CD1c-positive myeloid dendritic cell (primary cell): Measurements from ENCODE around the gene MYOF.
"Not testable (repeated sequence)": the region's sequence is repeated elsewhere in the genome, so short reads cannot be mapped to it uniquely, and the experiment has no call there.

Experiments
- DNase-seq: peaks from one replicate; pipeline ENCODE4 v3.0.0-alpha.2; 2016; ENCODE audit errors: extremely low spot score

MYOF gene

DNA sequence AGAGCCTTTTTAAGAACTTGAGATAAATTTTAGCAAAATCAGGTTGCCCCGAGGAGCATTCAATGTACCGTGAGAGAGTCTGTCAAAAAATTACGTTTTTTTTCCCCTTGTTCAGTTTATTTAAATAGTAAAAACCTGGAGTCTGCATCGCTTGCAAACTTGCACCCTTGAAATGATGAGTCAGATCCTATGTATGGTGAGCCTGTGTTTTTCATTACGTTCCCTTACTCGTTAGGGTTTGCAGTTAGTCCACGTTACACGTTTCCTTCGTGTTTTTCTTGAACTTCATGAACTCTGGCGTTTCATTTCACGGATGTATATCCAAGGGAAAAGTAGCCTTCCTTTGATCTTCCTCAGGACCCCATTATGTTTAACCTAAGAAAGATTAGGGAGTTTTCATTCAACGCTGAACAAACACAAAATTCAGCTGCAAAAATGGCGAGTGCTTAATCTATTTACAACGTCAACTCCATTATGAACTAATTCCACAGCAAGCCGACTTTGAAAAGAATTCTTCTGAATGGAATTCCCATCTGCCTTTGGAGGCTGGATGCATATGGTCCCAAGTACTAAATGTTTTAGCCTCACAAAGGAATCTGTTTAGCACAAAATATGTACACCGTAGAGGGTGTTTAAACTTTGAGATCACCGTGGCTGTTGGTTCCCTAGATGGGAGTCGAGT lies 182.4 kb downstream of the MYOF start:
- no peak for DNase-seq

GRCh38 chr10:93299195-93299594 lies 182.9 kb downstream of the MYOF start:
- DNase-seq, result no peak

DNA sequence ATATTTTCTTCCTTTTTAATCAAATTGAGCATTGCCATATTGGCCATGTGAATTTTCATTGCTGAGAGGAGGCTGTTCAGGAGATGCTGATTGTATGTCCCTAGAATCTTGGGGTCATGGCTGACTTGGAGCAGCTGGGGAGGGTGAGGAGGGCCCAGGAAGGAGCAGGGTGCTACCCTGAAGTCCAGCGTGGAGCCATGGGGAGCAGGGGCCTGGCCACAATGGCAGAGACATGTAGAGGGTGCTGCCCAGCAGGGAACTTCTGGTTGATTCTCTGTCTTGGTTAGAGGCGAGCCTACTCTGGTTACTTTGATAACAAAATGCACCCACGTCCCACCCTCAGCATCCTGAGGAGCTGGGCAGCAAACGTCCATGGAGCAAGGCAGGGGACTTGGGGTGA lies 186.0 kb downstream of the MYOF start:
- no peak for DNase-seq

DNA sequence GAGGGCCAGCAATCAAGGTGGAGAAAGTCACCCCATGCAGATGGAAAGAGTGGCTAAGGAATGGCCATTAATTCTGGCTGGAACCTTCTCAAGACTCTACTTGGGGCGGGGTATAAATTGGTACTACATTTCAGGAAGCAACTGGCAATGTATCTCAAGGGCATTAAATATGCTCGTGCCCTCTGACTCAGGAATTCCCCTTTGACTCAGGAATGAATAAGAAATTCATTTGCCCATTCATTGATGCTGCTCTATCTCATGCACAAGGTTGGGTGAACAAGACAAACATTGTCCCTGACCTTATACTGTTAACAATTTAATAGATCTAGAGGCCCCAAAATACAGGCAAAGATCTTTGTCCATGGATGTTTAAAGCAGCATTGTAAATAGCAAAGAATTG lies 188.1 kb downstream of the MYOF start:
- no peak for DNase-seq

DNA sequence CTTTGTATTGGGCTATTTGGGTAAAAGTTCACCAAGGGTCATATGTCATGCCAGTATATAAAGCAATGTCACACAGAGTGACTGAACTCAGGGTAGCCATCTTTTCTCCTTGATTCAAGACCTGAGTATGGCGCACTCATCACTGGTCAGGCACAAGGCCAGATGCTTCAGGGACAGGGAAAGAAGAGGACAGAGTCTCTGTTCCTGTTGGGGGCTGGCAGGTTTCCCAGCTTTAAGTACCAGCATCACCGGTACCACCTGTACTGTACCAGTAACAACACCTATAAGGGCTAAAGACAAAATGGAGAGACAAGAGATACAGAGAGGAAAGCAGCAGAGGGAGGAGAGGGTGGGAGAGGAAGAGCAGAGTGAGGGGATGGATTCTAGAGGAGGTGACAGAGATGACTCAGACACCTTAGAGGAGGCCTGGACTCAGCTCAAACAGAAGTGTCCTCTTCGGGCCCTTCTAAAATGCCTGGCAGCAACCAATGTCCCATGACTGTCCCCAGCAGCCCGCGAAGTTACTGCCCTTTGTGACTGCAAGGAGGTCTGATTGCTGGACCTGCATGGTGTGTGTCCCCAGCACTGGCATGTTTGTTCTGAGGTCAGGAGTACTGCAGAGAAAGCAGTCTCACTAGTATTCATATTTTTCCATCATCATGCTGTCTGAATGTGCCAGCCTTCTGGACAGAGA lies 191.3 kb downstream of the MYOF start:
- no peak for DNase-seq

GRCh38 chr10:93288679-93289634 lies 193.2 kb downstream of the MYOF start:
- peak; percentile 70 for DNase-seq

- DNase-seq, result no peak
These were observed 194.4 kb downstream of the MYOF start for GRCh38 chr10:93287775-93288174.

GRCh38 chr10:93284246-93284645 lies 197.9 kb downstream of the MYOF start:
- DNase-seq, result not testable (repeated sequence)

DNA sequence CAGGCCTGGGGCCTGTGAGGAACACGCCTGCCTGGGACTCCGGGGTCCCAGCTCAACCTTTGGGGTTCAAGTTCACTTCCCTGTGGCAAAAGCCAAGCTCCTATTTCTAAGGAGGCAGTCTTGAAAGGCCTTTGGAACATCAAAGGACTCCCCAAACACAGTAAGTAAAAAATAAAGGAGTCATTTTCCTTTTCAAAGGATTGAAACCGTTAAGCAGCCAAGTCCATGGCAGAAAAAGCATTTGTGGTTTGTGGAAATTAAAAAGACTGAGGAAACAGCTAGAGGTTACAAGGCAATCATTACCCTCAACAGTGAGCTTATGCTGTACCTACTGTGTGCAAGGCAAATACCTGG lies 200.8 kb downstream of the MYOF start:
- no peak for DNase-seq

GRCh38 chr10:93280699-93281366 lies 201.3 kb downstream of the MYOF start:
- DNase-seq, result no peak

GRCh38 chr10:93280121-93280698 lies 201.9 kb downstream of the MYOF start:
- DNase-seq, result no peak

DNA sequence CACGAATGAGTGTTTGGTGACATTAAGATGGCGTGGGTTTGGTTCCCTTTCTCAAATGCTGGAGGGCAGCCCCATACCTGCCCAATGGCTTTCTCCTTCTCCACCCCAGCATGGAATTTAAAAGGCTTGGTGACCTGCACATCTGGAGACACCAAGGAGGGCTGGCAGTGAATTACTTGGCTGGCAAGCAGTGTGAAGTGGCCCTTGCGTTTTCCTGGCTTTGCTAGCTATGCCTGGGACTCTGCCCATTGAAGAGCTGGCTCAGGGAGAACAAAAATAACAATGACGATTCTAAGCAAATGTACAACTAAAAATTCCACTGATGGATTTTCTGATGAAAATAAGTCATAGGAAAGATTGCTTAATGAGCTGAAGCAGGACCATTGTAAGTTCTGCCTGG lies 204.8 kb downstream of the MYOF start:
- DNase-seq, result no peak

GRCh38 chr10:93274419-93274818 lies 207.7 kb downstream of the MYOF start:
- no peak for DNase-seq

- no peak for DNase-seq
These were observed 209.1 kb downstream of the MYOF start for GRCh38 chr10:93272884-93273675.

DNA sequence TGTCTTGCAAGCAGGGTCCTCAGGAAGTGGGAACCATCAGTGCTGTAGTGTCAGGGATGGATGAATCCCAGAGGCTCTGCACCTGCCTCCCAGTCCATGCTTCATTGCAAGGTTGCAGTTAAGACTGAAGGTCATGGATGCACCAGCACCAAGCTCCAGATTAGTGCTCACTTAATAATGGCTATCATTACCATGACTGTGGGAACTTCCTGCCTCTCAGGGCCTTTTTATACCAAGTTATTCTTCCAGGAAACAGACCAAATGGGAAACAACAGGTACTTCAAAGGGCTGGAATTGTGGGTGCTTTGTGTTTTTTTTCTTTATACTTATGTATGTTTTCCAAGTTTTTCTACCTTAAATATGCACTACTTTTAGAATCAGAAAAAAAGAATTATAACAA lies 210.8 kb downstream of the MYOF start:
- DNase-seq, result no peak

DNA sequence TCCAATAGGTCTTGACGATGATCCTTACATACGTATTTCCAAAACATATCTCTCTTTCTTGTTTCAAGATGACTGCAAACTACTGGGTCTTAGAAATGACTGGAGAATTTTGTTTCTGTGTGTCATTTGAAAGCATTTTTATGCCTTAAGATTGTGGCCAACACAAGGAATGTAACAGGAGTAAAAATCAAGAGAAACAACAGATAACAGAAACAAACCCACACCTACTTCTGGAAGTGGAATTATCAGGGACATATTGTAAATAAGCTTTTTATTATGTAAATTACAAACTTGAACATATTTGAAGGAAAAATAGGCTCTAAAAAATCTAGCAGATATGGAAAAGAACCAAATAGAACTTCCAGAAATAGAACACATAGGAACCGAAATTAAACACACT lies 212.9 kb downstream of the MYOF start:
- no peak for DNase-seq

- no peak for DNase-seq
These were observed 214.1 kb downstream of the MYOF start for GRCh38 chr10:93268021-93268420.

DNA sequence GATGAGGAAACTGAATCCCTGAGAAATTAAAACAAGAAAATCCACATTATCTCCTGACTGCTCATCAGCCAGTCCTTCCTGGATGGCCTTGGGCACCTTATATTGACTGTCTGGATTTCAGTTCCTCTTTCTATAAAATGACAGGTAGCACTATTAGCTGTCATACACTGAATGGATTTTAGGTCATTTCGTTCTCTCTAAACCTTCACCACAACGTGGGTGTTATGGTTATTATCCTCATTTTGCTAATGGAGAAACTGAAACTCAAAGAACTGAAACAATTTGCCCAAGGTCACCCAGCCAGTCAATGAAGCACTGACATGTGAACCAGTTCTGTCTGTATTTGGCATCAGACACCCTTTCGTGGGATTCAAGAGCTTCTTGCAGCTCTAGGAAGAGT lies 214.6 kb downstream of the MYOF start:
- DNase-seq, result peak; percentile 47

GRCh38 chr10:93266858-93267257 lies 215.3 kb downstream of the MYOF start:
- no peak for DNase-seq

GRCh38 chr10:93261961-93262610 lies 220.0 kb downstream of the MYOF start:
- DNase-seq, result no peak
